Tongue (tissue), 2 donors: Measurements from ENCODE around the gene BEST1. TPM values are rescaled to one million over a fixed set of nuclear protein-coding genes. Genes with fewer than 3 reads are reported as not detected.
"Not testable (repeated sequence)": the region's sequence is repeated elsewhere in the genome, so short reads cannot be mapped to it uniquely, and the experiment has no call there.

Experiments
- DNase-seq: peaks from one replicate; pipeline ENCODE4 v3.0.0-alpha.2; 2015
- total RNA-seq: library from RNA; depleted of rRNA; stranded (reverse); fragments of >200 nt; gene quantifications from one replicate; pipeline ENCODE4 v1.2.3, GENCODE V29; 2014

The BEST1 gene
- total RNA-seq, 1 donor from 2014 or later: 3.3 TPM

DNA sequence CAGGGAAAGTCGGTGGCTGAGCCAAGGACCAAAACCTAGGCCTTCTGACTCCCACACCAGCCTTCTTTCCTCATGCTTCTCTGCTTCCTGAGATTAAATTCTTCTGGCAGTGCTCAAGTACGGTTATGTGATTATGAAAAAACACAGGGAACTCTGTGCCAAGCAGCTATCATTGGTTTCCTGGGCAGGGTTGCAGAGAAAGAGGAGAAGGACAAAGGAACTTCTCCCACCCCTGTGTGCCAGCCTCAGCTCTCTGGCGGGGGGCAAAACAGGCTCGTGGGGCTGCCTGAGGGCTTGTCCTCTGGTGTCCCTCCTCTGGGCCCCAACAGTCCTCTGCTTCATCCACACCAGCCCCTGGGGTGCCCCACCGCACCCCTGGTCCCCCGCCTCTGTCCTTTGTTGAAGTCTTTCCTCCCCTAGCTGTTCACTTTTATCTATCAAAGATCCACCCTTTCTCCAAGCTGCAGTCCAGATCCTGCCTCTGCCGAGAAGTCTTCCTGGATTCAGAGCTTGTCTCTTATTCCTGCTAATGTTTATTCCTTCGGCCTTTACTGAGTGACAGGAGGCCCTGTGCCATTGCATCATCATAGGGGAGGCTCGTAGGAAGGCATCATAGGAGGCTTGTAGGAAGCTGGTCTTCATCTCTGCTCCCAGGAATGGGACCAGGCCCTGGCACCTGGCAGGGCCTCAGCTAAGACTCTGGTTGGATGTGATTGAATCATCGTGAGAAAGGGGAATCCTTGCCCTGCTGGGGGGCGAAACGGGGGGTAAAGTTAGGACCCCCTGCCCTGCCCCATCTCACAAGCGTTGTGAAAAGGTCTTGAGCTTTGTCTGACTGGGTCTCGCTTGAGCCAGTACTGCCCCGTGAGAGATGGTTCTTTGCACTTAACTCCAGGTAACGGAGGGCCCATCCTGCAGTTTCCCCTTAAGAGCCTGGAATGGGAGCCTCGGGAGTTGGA lies 28.8 kb downstream of the BEST1 start:
- no peak for DNase-seq

- DNase-seq: peak; percentile 29
Observed at GRCh38 chr11:61980783-61981541, 30.8 kb downstream of the BEST1 start.

- DNase-seq: no peak
Observed at GRCh38 chr11:61983419-61983818, 33.3 kb downstream of the BEST1 start.

GRCh38 chr11:61985869-61986268 lies 35.7 kb downstream of the BEST1 start:
- DNase-seq: no peak

DNA sequence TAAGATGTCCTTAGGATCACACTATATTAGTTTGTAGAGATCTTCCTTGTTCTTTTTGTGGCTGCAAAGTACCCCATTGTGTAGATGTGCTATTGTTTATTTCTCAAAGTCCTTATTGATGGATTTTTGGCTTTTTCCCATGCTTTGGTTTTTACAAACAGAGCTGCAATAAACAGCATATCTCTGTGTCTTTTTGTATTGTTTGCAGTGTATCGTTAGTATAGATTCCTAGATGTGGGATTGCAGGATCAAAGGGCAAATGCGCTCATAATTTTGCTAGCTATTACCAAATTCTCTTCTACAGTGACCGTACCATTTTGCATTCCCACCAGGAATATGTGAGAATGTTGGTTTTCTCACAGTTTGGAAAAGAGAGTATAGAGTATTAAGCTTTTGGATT lies 44.8 kb downstream of the BEST1 start:
- DNase-seq: no peak

- no peak for DNase-seq
Observed at GRCh38 chr11:61996933-61997332, 46.8 kb downstream of the BEST1 start.

GRCh38 chr11:61999141-61999975 lies 49.2 kb downstream of the BEST1 start:
- no peak for DNase-seq

- no peak for DNase-seq
Observed at GRCh38 chr11:62000539-62001446, 50.6 kb downstream of the BEST1 start.

DNA sequence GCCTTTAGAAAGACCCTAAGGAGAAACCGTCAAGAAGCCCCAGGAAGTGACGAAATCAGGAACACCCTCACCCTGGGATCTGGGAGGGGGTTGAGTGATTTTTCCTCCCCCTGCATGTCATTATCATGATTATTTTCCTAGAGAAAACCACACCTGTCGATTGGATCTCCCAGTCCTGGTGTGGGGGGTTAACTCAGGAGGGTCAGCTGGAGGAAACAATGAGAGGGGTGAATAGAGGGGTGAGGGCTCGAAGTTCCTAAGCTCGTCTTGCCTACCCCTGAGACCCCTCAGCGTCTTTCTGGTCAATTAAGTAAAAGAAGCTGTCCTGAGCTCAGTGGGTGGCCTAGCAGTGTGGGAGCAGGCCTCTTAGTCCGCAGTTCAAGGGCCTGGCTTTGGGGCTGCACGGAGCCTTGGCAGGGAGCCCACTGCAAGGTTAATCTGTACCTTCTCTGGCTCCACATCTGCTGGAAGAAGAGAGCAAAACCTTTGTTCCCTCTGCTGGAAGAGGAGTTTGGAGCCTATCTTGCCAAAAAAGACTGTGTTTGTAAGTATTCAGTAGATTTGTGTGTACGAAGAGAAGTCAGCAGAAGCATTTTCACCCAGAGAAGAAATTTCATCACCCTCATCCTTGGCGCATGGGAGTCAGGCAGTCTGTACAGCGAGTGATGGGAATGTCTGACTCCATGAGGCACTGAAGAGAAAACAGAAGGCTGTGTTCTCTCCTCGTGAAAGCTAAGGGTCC lies 51.5 kb downstream of the BEST1 start:
- peak; percentile 44 for DNase-seq

DNA sequence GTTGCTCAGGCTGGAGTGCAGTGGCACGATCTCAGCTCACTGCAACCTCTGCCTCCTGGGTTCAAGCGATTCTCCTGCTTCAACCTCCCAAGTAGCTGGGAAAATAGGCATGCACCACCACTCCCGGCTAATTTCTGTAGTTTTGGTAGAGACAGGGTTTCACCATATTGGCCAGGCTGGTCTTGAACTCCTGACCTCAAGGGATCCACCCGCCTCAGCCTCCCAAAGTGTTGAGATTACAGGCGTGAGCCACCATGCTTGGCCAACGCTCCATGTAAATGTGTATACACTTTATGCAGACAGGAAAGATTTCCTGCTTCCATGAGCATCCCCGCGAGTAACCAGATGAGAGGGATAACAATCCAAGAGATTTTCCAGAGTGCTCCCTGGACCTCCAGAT lies 52.1 kb downstream of the BEST1 start:
- DNase-seq: not testable (repeated sequence)

DNA sequence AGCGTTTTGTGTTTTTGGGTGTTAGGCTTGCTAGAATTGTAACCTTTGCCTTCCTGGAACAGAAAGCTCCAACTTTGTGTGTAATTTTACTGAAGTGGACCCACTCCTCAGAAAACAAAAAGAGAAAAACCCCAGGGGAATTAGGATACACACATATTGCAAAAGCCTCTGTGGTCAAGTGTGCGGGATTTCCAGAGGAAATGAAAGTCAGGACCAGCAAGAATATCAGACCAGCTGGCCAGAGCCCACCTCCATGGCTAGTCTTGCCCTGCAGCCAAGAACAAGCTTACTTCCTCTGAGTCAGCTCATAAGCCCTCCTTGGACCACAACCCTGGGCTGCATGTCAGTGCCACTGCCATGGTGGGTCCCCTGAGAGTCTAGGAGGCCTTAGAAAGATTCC lies 54.3 kb downstream of the BEST1 start:
- DNase-seq: peak; percentile 28

- no peak for DNase-seq
Observed at GRCh38 chr11:62008193-62008592, 58.0 kb downstream of the BEST1 start.

- no peak for DNase-seq
Observed at GRCh38 chr11:62010935-62011528, 60.9 kb downstream of the BEST1 start.

GRCh38 chr11:62011881-62012280 lies 61.7 kb downstream of the BEST1 start:
- DNase-seq: no peak

DNA sequence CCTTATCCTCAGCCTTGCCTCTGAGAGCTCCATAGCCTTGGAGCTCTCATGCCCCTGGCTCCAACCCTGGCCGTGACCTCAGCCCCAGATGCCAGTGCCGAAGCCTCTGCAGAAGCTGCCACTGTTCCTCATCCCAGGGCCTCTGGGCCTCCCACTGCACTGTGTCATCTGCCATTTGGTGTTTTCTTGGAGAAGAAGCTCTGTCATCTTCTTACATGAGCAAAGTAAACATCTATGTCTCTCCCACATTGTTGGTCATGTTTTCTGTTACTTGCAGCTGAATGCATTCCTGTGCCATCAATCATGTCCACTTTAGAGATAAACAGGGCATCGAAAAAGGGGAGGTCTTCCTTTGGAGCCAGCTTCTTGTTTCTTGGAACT lies 62.3 kb downstream of the BEST1 start:
- no peak for DNase-seq

- DNase-seq: no peak
Observed at GRCh38 chr11:62012832-62013461, 62.8 kb downstream of the BEST1 start.
